ENCODE data around the gene ZNF774. TPM values are rescaled to one million over a fixed set of nuclear protein-coding genes. Genes with fewer than 3 reads are reported as not detected.

Gene ZNF774
- polyA plus RNA-seq, 1 experiment: 2.3 TPM

GRCh38 chr15:90381515-90381914 is 29.4 kb downstream of the ZNF774 start:
- no peak for DNase-seq (ENCODE audit: low read depth, low spot score)
- ChIA-PET POLR2A (interaction anchor here (0.6 kb wide), 1 partner anchor 7 kb away, joined by 4 read pairs; no protein-coding TSS in a partner anchor), CTCF (no interaction called here)
- TF ChIP-seq CTCF (IDR thresholded peaks at IDR 0.05; ENCODE audit: low read depth, low read length): no peak
- Histone ChIP-seq H3K27me3 (ENCODE audit: control insufficient read depth, insufficient read depth, low read length) (no peaks in the 10 kb centered on the region), H3K9me3 (ENCODE audit: control insufficient read depth, insufficient read depth, low read length) (peaks cover 10% of the 10 kb centered on the region), H3K27ac (ENCODE audit: low read depth, low read length) (no peak overlapping the region), H3K4me3 (ENCODE audit: low read depth, low read length) (no peak overlapping the region)

- ChIA-PET CTCF (no interaction called here), POLR2A (interaction anchor here (0.6 kb wide), 2 partner anchors 8 to 574 kb away, joined by 4 to 10 read pairs; no protein-coding TSS in a partner anchor)
- Histone ChIP-seq H3K4me3 (ENCODE audit: low read depth, low read length) (no peak overlapping the region), H3K27ac (ENCODE audit: low read depth, low read length) (no peak overlapping the region), H3K27me3 (ENCODE audit: control insufficient read depth, insufficient read depth, low read length) (no peaks in the 10 kb centered on the region), H3K9me3 (ENCODE audit: control insufficient read depth, insufficient read depth, low read length) (peaks cover 10% of the 10 kb centered on the region)
- DNase-seq (ENCODE audit: low read depth, low spot score): no peak
- no peak for TF ChIP-seq CTCF (IDR thresholded peaks at IDR 0.05; ENCODE audit: low read depth, low read length)
Observed at GRCh38 chr15:90382320-90382719, 30.2 kb downstream of the ZNF774 start.

GRCh38 chr15:90386221-90386620 is 34.1 kb downstream of the ZNF774 start:
- ChIA-PET CTCF (interaction anchor here (0.7 to 1.6 kb wide), 2 partner anchors 67 to 176 kb away, joined by 3 to 7 read pairs; no protein-coding TSS in a partner anchor), POLR2A (interaction anchor here (0.6 to 0.7 kb wide), 2 partner anchors 15 to 23 kb away, joined by 4 to 7 read pairs; no protein-coding TSS in a partner anchor)

GRCh38 chr15:90387534-90388461 is 35.7 kb downstream of the ZNF774 start, which contains the start of gene IQGAP1:
Gene IQGAP1 (plus strand): TSS chr15:90388242. CDS start chr15:90388342, 100 bp downstream.
- POLR2A ChIA-PET: interaction anchor here (0.6 to 1.7 kb wide), 16 partner anchors 12 to 538 kb away, joined by 3 to 10 read pairs (median 4); no protein-coding TSS in a partner anchor
- no peak for TF ChIP-seq CTCF (IDR thresholded peaks at IDR 0.05; ENCODE audit: low read depth, low read length)

More at GRCh38 chr15:90386221-90386620, 34.1 kb downstream of the ZNF774 start:
- no peak for TF ChIP-seq CTCF (IDR thresholded peaks at IDR 0.05; ENCODE audit: low read depth, low read length)
- DNase-seq (ENCODE audit: low read depth, low spot score): no peak
- Histone ChIP-seq H3K9me3 (ENCODE audit: control insufficient read depth, insufficient read depth, low read length) (no peaks in the 10 kb centered on the region; the same call in 1 of the 2 replicates), H3K27ac (ENCODE audit: low read depth, low read length) (no peak overlapping the region), H3K27me3 (ENCODE audit: control insufficient read depth, insufficient read depth, low read length) (no peaks in the 10 kb centered on the region), H3K4me3 (ENCODE audit: low read depth, low read length) (no peak overlapping the region)

More at GRCh38 chr15:90387534-90388461, 35.7 kb downstream of the ZNF774 start, which contains the start of gene IQGAP1:
- CTCF ChIA-PET: interaction anchor here (0.5 to 1.2 kb wide), 3 partner anchors 13 to 68 kb away, joined by 3 to 6 read pairs (median 5); no protein-coding TSS in a partner anchor
- Histone ChIP-seq H3K4me3 (ENCODE audit: low read depth, low read length) (peak within 1 kb of the TSS; percentile 96), H3K27ac (ENCODE audit: low read depth, low read length) (peak within 1 kb of the TSS; percentile 65), H3K27me3 (ENCODE audit: control insufficient read depth, insufficient read depth, low read length) (no peaks in the 10 kb centered on the region), H3K9me3 (ENCODE audit: control insufficient read depth, insufficient read depth, low read length) (no peaks in the 10 kb centered on the region; the same call in 1 of the 2 replicates)
- DNase-seq (ENCODE audit: low read depth, low spot score): peak; percentile 90

All from AG04450 (cell line).